ENCODE measurements around the gene LGR6. TPM values are rescaled to one million over a fixed set of nuclear protein-coding genes. Genes with fewer than 3 reads are reported as not detected.
A peak's percentile ranks its signal among the peaks of the same experiment; 100 is the strongest.

The LGR6 gene
- total RNA-seq, 1 experiment from 2014 or later: 1.0 TPM

GRCh38 chr1:202264726-202265125, 71.1 kb downstream of the LGR6 start:
- Histone ChIP-seq H2AFZ (ENCODE audit: low read length) (no peak overlapping the region), H2AK5ac (ENCODE audit: insufficient read length, low read length) (no peak overlapping the region), H3K79me1 (ENCODE audit: insufficient read depth, low read depth, low read length, poor library complexity, severe bottlenecking) (no peaks in the 10 kb centered on the region), H3T11ph (ENCODE audit: low read length) (no peak overlapping the region), H2BK12ac (ENCODE audit: insufficient read length, low read depth, low read length) (no peak overlapping the region), H3K4me1 (ENCODE audit: insufficient read depth, low read length) (no peaks in the 10 kb centered on the region; the same call in 1 of the 2 replicates), H3K14ac (ENCODE audit: insufficient read depth, low read length) (no peak overlapping the region), H2BK15ac (ENCODE audit: low read depth, low read length) (no peak overlapping the region), H3K9ac (ENCODE audit: extremely low read depth, insufficient read length, low read length) (no peak overlapping the region), H3K23me2 (ENCODE audit: insufficient read length, low read depth, low read length, poor library complexity, severe bottlenecking) (no peaks in the 10 kb centered on the region), H3K56ac (ENCODE audit: insufficient read length, low read depth, low read length) (no peak overlapping the region), H3K79me2 (ENCODE audit: insufficient read depth, low read length) (no peaks in the 10 kb centered on the region), H3K4ac (ENCODE audit: low read depth, low read length) (no peak overlapping the region), H4K8ac (replicated peaks; ENCODE audit: insufficient read length, low read depth, low read length) (no peak overlapping the region), H3K9me3 (ENCODE audit: control insufficient read depth, low read depth, low read length) (no peaks in the 10 kb centered on the region), H4K91ac (ENCODE audit: insufficient read length, low read depth, low read length) (no peak overlapping the region), H3K4me2 (ENCODE audit: insufficient read depth, insufficient read length, low read length) (no peak overlapping the region), H4K20me1 (ENCODE audit: control insufficient read depth, insufficient read depth, insufficient read length) (no peaks in the 10 kb centered on the region), H2BK5ac (ENCODE audit: insufficient read length, low read length) (no peak overlapping the region), H3K18ac (ENCODE audit: insufficient read length, low read depth, low read length) (no peak overlapping the region), H3K27ac (ENCODE audit: insufficient read length, low read depth, low read length) (no peak overlapping the region), H4K5ac (ENCODE audit: insufficient read length, low read depth, low read length) (no peak overlapping the region), H2BK120ac (ENCODE audit: low read depth, low read length, poor library complexity, severe bottlenecking) (no peak overlapping the region), H3K27me3 (ENCODE audit: insufficient read depth, low read length) (no peaks in the 10 kb centered on the region), H3K23ac (ENCODE audit: insufficient read length, low read depth, low read length) (no peak overlapping the region), H2BK20ac (ENCODE audit: low read depth, low read length, poor library complexity, severe bottlenecking) (no peak overlapping the region)
- WGBS (ENCODE audit: extremely low coverage, insufficient read length, low lambda C conversion rate): no CpG with 5 or more reads among the region's 3 CpGs
- Mint-ChIP-seq H3K27ac (no peak overlapping the region), H3K4me3 (no peak overlapping the region), H3K36me3 (ENCODE audit: insufficient read depth in 1 of 3, low read depth in 3 of 3) (no peaks in the 10 kb centered on the region), H3K4me1 (peaks cover 15 to 17% of the 10 kb centered on the region in 2 experiments), H3K9me3 (peaks cover 0 to 6% of the 10 kb centered on the region in 2 experiments; a peak in 4 of 5 replicates), H3K27me3 (ENCODE audit: low read depth) (peaks cover 19% of the 10 kb centered on the region)
- TF ChIP-seq CTCF (conservative IDR thresholded peaks at IDR 0.05): no peak
- peak; percentile 14 for DNase-seq

All from H9 (cell line).